NCI-H1092 treated with DMSO at 0.1 percent for 48 hours (cell line): Measurements from ENCODE around the gene TMEM30B.

Source experiments
- DNase-seq: peaks from one replicate; lab custom pipeline; 2025; lab: John Stamatoyannopoulos, UW

The TMEM30B gene

GRCh38 chr14:61233436-61233956, 47.6 kb downstream of the TMEM30B start:
- peak; percentile 19 for DNase-seq

- DNase-seq, result no peak
Measured at GRCh38 chr14:61231810-61232209, 49.3 kb downstream of the TMEM30B start.

GRCh38 chr14:61229981-61230380, 51.2 kb downstream of the TMEM30B start:
- peak; percentile 80 for DNase-seq

GRCh38 chr14:61229475-61229888, 51.7 kb downstream of the TMEM30B start:
- DNase-seq, result peak; percentile 99

GRCh38 chr14:61227884-61228591, 53.1 kb downstream of the TMEM30B start:
- peak; percentile 31 for DNase-seq
